Measurements from ENCODE around the gene GTF2F2. TPM values are rescaled to one million over a fixed set of nuclear protein-coding genes. Genes with fewer than 3 reads are reported as not detected.

GTF2F2 gene
- total and polyA plus RNA-seq, 9 of the 15 experiments (the other 6 are each of a cell fraction or from before 2014, with no cell fraction given) = 19.7 to 44.8 (median 32.4) TPM

GRCh38 chr13:45073809-45074208, 46.5 kb upstream of the GTF2F2 start:
- Histone ChIP-seq H3K36me3 (ENCODE audit: control insufficient read depth, insufficient read depth, low read length) (no peaks in the 10 kb centered on the region), H3K79me2 (ENCODE audit: control insufficient read depth, insufficient read depth, low read length) (no peaks in the 10 kb centered on the region), H2AFZ (ENCODE audit: low read depth, low read length) (no peak overlapping the region), H3K9me3 (replicated peaks; ENCODE audit: control insufficient read depth, insufficient read depth, low read depth, low read length) (no peaks in the 10 kb centered on the region), H3K9ac (ENCODE audit: insufficient read depth in 1 of 2, low read depth in 2 of 2, low read length in 2 of 2) (no peak overlapping the region), H3K27ac (ENCODE audit: extremely low read depth, low read depth, low read length) (no peak overlapping the region), H4K20me1 (replicated peaks; ENCODE audit: control insufficient read depth, insufficient read depth, low read length) (no peaks in the 10 kb centered on the region), H3K9me1 (ENCODE audit: control insufficient read depth, insufficient read depth, low read length) (no peaks in the 10 kb centered on the region), H3K4me3 (no peak overlapping the region), H3K4me2 (ENCODE audit: insufficient read depth, low read length) (no peak overlapping the region), H3K27me3 (ENCODE audit: control insufficient read depth in 2 of 2, insufficient read depth in 2 of 2, low read length in 2 of 2) (peaks cover 0 to 11% of the 10 kb centered on the region in 2 experiments; a peak in 2 of 5 replicates), H3K4me1 (replicated peaks in 1 of 2; ENCODE audit: control insufficient read depth in 2 of 2, insufficient read depth in 2 of 2, low read length in 2 of 2) (no peaks in the 10 kb centered on the region; a peak in 1 of 5 replicates)
- FAIRE-seq (no peak), DNase-seq (ENCODE audit: extremely low read depth in 1 of 4, low spot score in 3 of 4) (peak in 1 of 4 experiments; percentile 31), ATAC-seq (peak; percentile 51; the same call in 2 of the 3 replicates)
- in situ Hi-C loops (cut with MboI) (no loop called here), intact Hi-C loops (cut with micrococcal nuclease) (no loop called here)
- BruUV-seq (replicated peaks) = no TSS peak
- ChIA-PET POLR2A (no interaction called here), CTCF (ENCODE audit: low intra/inter-chr PET ratio) (no interaction called here)
- 6% methylated on average over 3 of the region's 4 CpGs for whole genome bisulfite sequencing (ENCODE audit: insufficient coverage, low coverage, missing lambda C conversion rate)
- TF ChIP-seq FOXJ2 (tag; IDR thresholded peaks at IDR 0.05) = no peak
- peak; percentile 75 for TF ChIP-seq CHD2 (IDR thresholded peaks at IDR 0.05; ENCODE audit: low read depth, low read length)
- 0 out of 2 replicates have a peak, but pooled peaks have one; percentile 42 for TF ChIP-seq ZNF431 (CRISPR knock-in tag; IDR thresholded peaks at IDR 0.05)

- in situ Hi-C loops (cut with MboI) = no loop called here
- Histone ChIP-seq H2AFZ (ENCODE audit: low read depth, low read length) (no peak overlapping the region), H3K27ac (ENCODE audit: extremely low read depth, low read depth, low read length) (no peak overlapping the region), H3K4me3 (no peak overlapping the region), H3K9me1 (ENCODE audit: control insufficient read depth, insufficient read depth, low read length) (no peaks in the 10 kb centered on the region), H3K36me3 (ENCODE audit: control insufficient read depth, insufficient read depth, low read length) (no peaks in the 10 kb centered on the region), H3K27me3 (ENCODE audit: control insufficient read depth in 2 of 2, insufficient read depth in 2 of 2, low read length in 2 of 2) (peaks cover under 1 to 11% of the 10 kb centered on the region in 2 experiments; a peak in 3 of 5 replicates), H3K4me1 (replicated peaks in 1 of 2; ENCODE audit: control insufficient read depth in 2 of 2, insufficient read depth in 2 of 2, low read length in 2 of 2) (no peaks in the 10 kb centered on the region; a peak in 1 of 5 replicates), H3K79me2 (ENCODE audit: control insufficient read depth, insufficient read depth, low read length) (no peaks in the 10 kb centered on the region), H3K9ac (ENCODE audit: insufficient read depth in 1 of 2, low read depth in 2 of 2, low read length in 2 of 2) (no peak overlapping the region), H3K9me3 (replicated peaks; ENCODE audit: control insufficient read depth, insufficient read depth, low read depth, low read length) (no peaks in the 10 kb centered on the region), H3K4me2 (ENCODE audit: insufficient read depth, low read length) (no peak overlapping the region), H4K20me1 (replicated peaks; ENCODE audit: control insufficient read depth, insufficient read depth, low read length) (no peaks in the 10 kb centered on the region)
- intact Hi-C loops (cut with micrococcal nuclease) = no loop called here
- no TSS peak for BruUV-seq (replicated peaks)
- 8% methylated on average over 5 of the region's 6 CpGs for WGBS (ENCODE audit: insufficient coverage, low coverage, missing lambda C conversion rate)
- FAIRE-seq (no peak), DNase-seq (ENCODE audit: extremely low read depth in 1 of 4, low spot score in 3 of 4) (no peak), ATAC-seq (no peak)
- CTCF ChIA-PET (ENCODE audit: low intra/inter-chr PET ratio) = no interaction called here
- POLR2A ChIA-PET = no interaction called here
- no peak for TF ChIP-seq U2AF2 (optimal IDR thresholded peaks at IDR 0.05; ENCODE audit: low read depth, low read length)
- no peak for TF ChIP-seq IRF2 (CRISPR knock-in tag; IDR thresholded peaks at IDR 0.05)
- no peak for TF ChIP-seq CBFB (CRISPR knock-in tag; IDR thresholded peaks at IDR 0.05)
- no peak for TF ChIP-seq ESRRA (IDR thresholded peaks at IDR 0.05; ENCODE audit: borderline replicate concordance, low read depth)
- no peak for TF ChIP-seq HDAC3 (IDR thresholded peaks at IDR 0.05; ENCODE audit: borderline replicate concordance, partially characterized antibody)
- TF ChIP-seq ZNF766 (CRISPR knock-in tag; conservative IDR thresholded peaks at IDR 0.05) = no peak
These were observed 45.6 kb upstream of the GTF2F2 start for GRCh38 chr13:45074721-45075120.
